ENCODE data around the gene DDX27. TPM values are rescaled to one million over a fixed set of nuclear protein-coding genes. Genes with fewer than 3 reads are reported as not detected.
A peak's percentile ranks its signal among the peaks of the same experiment; 100 is the strongest.

The DDX27 gene
- total RNA-seq, 1 experiment from 2014 or later: 54.8 TPM

GRCh38 chr20:49282584-49283171 lies 63.5 kb downstream of the DDX27 start (continued):
- no peak for TF ChIP-seq TCF7 (CRISPR knock-in tag; IDR thresholded peaks at IDR 0.05; ENCODE audit: low read depth)
- no peak for TF ChIP-seq HMGXB4 (CRISPR knock-in tag; IDR thresholded peaks at IDR 0.05)
- TF ChIP-seq USF1 (CRISPR knock-in tag; IDR thresholded peaks at IDR 0.05): no peak
- TF ChIP-seq FOXK1 (CRISPR knock-in tag; IDR thresholded peaks at IDR 0.05): no peak
- no peak for TF ChIP-seq NFYB (CRISPR knock-in tag; conservative IDR thresholded peaks at IDR 0.05; ENCODE audit: low read depth)
- TF ChIP-seq SMAD3 (CRISPR knock-in tag; IDR thresholded peaks at IDR 0.05; ENCODE audit: borderline replicate concordance): no peak; the same call in 1 of the 2 replicates
- TF ChIP-seq USF2 (CRISPR knock-in tag; IDR thresholded peaks at IDR 0.05): no peak
- no peak for TF ChIP-seq FOXP4 (CRISPR knock-in tag; IDR thresholded peaks at IDR 0.05)
- no peak for TF ChIP-seq NR2C2 (CRISPR knock-in tag; IDR thresholded peaks at IDR 0.05)
- TF ChIP-seq TP53 (CRISPR knock-in tag; IDR thresholded peaks at IDR 0.05): no peak
- no peak for TF ChIP-seq GRHL2 (CRISPR knock-in tag; IDR thresholded peaks at IDR 0.05; ENCODE audit: insufficient replicate concordance, severe bottlenecking)
- TF ChIP-seq ZNF671 (CRISPR knock-in tag; IDR thresholded peaks at IDR 0.05): 0 out of 2 replicates have a peak, but pooled peaks have one; percentile 75
- TF ChIP-seq MAX (CRISPR knock-in tag; IDR thresholded peaks at IDR 0.05): no peak
- TF ChIP-seq CBFB (CRISPR knock-in tag; IDR thresholded peaks at IDR 0.05; ENCODE audit: low read depth): no peak
- TF ChIP-seq PRRX2 (CRISPR knock-in tag; IDR thresholded peaks at IDR 0.05): no peak
- no peak for TF ChIP-seq ZNF138 (CRISPR knock-in tag; conservative IDR thresholded peaks at IDR 0.05)
- no peak for TF ChIP-seq ATF1 (CRISPR knock-in tag; IDR thresholded peaks at IDR 0.05)
- no peak for TF ChIP-seq PREB (CRISPR knock-in tag; IDR thresholded peaks at IDR 0.05; ENCODE audit: borderline replicate concordance)
- no peak for TF ChIP-seq GABPB1 (CRISPR knock-in tag; IDR thresholded peaks at IDR 0.05)
- TF ChIP-seq ZSCAN18 (CRISPR knock-in tag; IDR thresholded peaks at IDR 0.05): no peak
- TF ChIP-seq SP1 (CRISPR knock-in tag; conservative IDR thresholded peaks at IDR 0.05): no peak
- peak; percentile 88 for TF ChIP-seq NFATC4 (CRISPR knock-in tag; IDR thresholded peaks at IDR 0.05)
- no peak for TF ChIP-seq RORB (CRISPR knock-in tag; IDR thresholded peaks at IDR 0.05)
- no peak for TF ChIP-seq ARID4B (CRISPR knock-in tag; IDR thresholded peaks at IDR 0.05; ENCODE audit: borderline replicate concordance)
- TF ChIP-seq ZNF396 (CRISPR knock-in tag; IDR thresholded peaks at IDR 0.05; ENCODE audit: borderline replicate concordance): no peak
- 0 out of 2 replicates have a peak, but pooled peaks have one; percentile 16 for TF ChIP-seq ZNF416 (CRISPR knock-in tag; IDR thresholded peaks at IDR 0.05)
